ENCODE measurements around the gene POLA1.

Gene POLA1

DNA sequence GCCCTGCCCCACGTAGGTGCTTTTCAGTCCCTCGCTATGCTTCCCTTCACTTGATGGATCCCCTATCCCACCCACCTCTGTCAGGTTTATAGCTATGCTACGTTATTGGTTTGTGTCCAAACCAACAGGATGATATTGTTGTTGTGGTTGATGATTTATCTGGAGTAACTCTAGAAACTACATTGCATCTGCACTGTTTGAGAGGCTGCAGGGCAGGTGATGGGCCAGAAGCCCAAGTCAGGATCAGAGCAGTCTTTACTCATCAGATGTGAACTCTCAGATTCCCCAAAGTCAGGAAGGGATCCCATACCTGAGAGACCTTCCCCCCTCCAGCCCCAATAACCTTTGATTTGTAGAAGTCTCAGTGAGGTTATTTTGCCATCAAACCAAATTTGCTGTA lies 287.3 kb downstream of the POLA1 start:
- no peak for FAIRE-seq
- DNase-seq (ENCODE audit: low spot score): no peak

- FAIRE-seq (no peak), DNase-seq (ENCODE audit: low spot score) (peak; percentile 17)
Observed at GRCh38 chrX:24982306-24982965, 288.7 kb downstream of the POLA1 start.

DNA sequence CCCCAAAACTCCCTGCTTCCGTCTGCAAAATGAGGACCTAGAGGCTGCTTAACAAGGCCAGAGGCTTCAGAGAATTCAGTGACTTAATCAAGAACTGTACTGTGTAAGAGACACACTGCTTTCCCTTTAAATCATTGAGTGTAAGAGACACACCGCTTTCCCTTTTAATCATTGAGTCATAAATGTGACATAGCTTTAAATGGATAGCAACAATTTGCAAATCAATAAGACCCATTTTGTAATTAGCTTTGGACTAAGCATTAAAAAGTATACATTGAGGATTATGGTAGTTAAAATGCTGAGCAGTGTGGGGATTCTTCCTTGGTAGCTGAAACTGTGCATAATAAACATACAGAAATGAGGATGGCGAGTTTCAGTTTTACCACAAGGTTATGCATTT lies 290.2 kb downstream of the POLA1 start:
- DNase-seq (ENCODE audit: low spot score): no peak
- FAIRE-seq: no peak

- FAIRE-seq (no peak), DNase-seq (ENCODE audit: low spot score) (no peak)
Observed at GRCh38 chrX:24985120-24985519, 291.4 kb downstream of the POLA1 start.

DNA sequence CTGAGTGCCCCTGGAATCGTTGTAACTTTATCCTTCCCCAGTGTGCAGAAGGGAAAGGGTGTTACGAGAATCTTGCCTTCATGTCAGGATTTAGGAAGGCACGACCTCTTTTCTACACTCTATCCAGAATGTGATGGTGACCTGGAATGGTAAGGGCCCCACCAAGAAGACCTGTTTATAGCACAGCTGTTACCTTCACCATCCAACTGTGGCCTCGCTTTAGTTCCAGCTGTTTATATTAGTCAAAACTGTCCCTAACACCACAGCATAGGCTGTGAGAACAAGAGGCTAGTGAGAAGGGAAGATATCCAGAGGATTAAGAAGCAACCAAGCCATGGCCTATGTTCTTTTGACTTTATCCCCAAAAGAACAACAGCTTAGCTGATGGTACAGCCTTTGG lies 294.0 kb downstream of the POLA1 start:
- no peak for DNase-seq (ENCODE audit: low spot score)
- FAIRE-seq: no peak

GRCh38 chrX:24988314-24988713 lies 294.6 kb downstream of the POLA1 start:
- no peak for DNase-seq (ENCODE audit: low spot score)

DNA sequence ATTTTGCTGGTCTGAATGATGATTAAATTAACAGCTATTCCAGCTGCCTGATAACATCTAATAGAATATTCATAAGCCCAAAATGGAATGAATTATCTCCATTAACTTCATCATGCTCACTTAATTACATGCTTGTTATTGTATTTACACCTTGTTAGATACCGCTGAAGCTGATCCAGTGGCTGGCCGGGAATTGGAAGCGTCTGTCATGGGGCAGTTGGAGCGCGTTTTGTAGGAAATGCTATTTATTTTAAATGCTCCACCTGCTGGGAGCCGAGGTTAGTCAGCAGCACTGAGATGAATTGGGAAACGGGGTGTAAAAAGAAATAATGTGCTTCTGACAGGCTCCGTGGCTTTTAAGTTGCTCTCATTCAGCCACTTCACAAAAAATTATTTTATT lies 296.8 kb downstream of the POLA1 start:
- no peak for DNase-seq (ENCODE audit: low spot score)
- no peak for FAIRE-seq

More at GRCh38 chrX:24988314-24988713, 294.6 kb downstream of the POLA1 start:
- no peak for FAIRE-seq

GRCh38 chrX:24993879-24994278 lies 300.2 kb downstream of the POLA1 start:
- DNase-seq (ENCODE audit: low spot score) (no peak), FAIRE-seq (no peak)

DNA sequence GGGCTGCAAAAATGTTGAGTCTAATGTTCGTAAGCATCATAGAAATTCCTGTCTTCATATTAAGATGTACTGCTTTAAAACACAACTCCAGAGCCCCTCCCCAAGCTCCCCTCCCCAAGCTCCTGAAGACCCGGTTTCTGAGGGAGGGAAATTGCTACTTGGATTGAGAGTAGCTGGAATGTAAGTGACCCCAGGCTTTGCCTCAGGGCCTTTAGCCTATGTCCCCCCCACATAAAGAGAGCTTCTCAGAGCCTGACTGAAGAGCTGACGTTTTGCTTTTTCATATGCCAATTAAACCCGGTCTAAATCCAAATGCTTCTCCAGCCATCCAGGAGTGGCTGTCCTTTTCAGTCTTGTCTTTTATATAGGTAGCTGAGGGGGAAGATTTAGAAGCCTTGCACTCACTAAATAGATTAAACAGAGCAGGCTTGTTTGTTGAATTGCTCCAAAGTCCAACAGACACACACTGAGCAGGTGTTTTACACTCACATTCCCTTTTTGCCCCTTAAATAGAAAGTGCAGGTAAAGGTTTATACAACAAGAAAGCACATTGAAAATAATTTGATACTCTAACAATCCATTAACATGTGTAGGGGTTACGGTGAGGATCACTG lies 302.5 kb downstream of the POLA1 start:
- DNase-seq (ENCODE audit: low spot score) (no peak), FAIRE-seq (no peak)

DNA sequence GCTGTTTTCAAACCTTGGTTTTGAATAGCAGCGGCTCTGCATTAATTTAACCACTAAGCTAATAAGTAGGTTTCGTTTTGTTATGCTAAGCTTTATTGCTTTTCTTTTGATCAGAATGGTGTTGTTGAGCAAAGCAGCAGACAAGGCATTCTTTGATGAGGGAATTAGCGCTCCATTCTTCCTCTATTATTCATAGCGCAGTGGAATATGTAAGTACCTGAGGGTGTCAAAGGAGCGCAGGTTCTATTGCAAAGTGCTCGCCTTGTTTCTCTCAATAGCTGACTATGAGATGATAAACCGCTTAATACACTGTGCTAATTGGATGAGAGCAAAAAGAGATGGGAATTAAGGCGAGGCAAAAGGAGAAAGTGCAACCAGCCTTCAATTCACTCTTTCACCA lies 305.8 kb downstream of the POLA1 start:
- DNase-seq (ENCODE audit: low spot score) (no peak), FAIRE-seq (no peak)

GRCh38 chrX:25001808-25002660 lies 308.3 kb downstream of the POLA1 start:
- DNase-seq (ENCODE audit: low spot score) (no peak), FAIRE-seq (no peak)

DNA sequence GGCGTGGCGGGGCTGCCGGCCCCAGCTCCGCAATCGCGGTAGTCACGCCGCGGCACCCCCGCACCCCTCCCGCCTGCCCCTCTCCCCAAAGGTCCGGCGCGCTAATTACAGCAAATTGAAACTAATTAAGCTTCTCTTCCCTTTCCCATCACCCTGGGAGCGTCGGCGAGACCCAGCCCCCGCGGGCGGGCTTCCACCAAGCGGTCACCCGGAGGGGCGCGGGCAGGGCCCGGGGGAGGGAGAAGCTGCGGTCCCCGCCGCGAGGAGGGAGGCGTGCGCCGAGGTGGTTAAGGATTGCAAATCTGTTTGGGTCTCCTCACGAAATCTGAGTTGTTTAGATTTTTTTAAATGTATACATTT lies 308.9 kb downstream of the POLA1 start:
- DNase-seq (ENCODE audit: low spot score) (no peak), FAIRE-seq (no peak)

GRCh38 chrX:25003066-25003849 lies 309.5 kb downstream of the POLA1 start:
- no peak for DNase-seq (ENCODE audit: low spot score)
- no peak for FAIRE-seq

GRCh38 chrX:25004040-25004439 lies 310.3 kb downstream of the POLA1 start:
- FAIRE-seq (no peak), DNase-seq (ENCODE audit: low spot score) (no peak)

DNA sequence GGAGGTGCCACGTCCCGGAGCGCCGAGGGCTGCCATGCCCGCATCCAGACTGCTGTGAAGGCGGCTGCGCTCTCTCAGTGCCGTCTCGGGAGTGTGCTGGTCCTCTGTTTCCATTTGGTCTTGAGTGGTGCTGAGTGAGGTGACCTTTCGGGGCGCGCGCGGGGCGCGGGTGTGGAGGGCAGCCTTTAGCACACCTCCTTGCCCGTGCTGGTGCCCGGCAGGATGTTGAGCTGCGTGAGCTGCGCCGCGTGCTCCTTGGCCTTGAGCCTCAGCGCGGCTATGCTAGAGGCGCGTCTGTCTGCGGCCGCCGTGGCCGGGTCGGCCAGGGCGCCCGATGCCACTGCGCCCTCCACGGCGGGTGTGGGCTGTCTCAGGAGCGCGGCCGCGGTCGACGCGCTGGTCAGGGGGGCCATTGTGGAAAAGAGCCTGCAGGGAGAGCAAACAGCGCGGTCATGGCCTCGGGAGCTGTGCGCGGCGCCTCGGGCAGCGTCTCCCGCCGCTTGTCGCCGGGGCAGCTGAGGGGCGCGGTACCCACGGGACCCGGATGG lies 310.8 kb downstream of the POLA1 start:
- FAIRE-seq: no peak
- no peak for DNase-seq (ENCODE audit: low spot score)

GRCh38 chrX:25005034-25005381 lies 311.3 kb downstream of the POLA1 start:
- no peak for FAIRE-seq
- DNase-seq (ENCODE audit: low spot score): no peak

DNA sequence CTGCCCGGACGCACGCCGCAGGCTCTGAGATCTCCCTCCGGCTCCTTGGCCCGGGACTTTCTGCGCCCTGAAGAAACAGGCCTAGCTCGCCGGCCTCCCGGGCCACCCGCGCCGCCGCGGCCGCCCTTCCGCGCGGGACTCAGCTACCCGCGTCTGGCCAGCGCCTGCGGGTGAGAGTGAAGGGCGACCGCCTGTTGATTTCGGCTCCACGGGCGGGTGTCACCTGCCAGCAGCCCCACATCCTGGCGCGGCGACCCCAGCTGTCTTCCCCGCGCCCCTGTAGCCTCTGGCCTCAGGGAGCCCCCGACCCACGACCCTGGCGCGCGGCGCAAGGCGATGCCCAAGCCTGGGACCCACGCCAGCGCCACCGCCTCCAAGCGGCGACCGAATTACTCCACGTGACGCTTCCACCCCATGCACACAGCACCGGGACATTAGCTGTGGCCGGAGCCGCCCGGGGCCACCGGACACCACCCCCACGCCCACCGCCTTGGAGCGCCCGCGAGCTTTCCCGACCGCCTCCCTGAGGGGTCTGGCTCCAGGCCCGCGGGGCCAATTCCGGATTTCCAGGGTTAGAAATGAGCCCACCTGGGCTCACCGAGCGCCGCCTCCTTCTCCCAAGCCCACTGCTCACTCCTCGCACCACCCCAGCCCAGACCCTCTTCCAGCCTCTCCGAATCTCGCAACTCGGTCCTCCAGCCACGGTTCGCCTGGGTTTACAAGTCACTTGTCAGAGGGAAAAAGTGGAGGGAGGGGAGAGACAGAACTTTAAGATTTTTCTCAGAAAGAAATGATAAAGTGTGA lies 311.9 kb downstream of the POLA1 start:
- no peak for FAIRE-seq

GRCh38 chrX:25006586-25007058 lies 312.9 kb downstream of the POLA1 start:
- FAIRE-seq (no peak), DNase-seq (ENCODE audit: low spot score) (no peak)

More for the DNA sequence above, 311.9 kb downstream of the POLA1 start:
- DNase-seq (ENCODE audit: low spot score): no peak

GRCh38 chrX:25007059-25008053 lies 313.6 kb downstream of the POLA1 start:
- FAIRE-seq (no peak), DNase-seq (ENCODE audit: low spot score) (no peak)

Data from RCC 7860 (cell line).